Stimulated activated CD4-positive, alpha-beta T cell treated with anti-CD3 and anti-CD28 coated beads, Interleukin-12 subunit alpha, Interleukin-12 subunit beta, amount 100 ng/mL, for 4 hours (primary cell): ENCODE data around the gene SCARF1.

Experiments used
- DNase-seq: peaks from one replicate; pipeline ENCODE4 v3.0.0-alpha.2; 2020

The SCARF1 gene

GRCh38 chr17:1627182-1627981 lies 18.1 kb downstream of the SCARF1 start:
- no peak for DNase-seq

DNA sequence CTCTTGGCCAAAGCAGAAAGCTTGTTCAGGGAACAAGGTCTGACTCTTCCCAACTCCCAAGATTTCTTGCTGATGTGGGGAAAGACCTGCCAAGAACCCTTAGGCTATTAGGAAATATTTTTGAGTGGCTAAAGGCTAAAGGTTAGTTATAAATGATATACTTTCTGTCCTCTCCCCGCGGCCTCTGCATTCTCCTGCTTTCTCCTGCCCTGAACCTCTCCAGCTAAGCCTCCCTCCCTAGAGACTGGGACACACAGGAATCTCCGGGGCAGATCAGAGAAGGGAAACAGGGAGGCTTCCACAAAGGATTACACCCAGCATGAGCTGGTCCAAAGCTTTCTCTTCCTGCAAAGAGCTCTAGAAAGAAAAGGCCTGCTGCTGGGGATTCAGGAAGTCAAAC lies 19.2 kb downstream of the SCARF1 start:
- DNase-seq, result no peak

DNA sequence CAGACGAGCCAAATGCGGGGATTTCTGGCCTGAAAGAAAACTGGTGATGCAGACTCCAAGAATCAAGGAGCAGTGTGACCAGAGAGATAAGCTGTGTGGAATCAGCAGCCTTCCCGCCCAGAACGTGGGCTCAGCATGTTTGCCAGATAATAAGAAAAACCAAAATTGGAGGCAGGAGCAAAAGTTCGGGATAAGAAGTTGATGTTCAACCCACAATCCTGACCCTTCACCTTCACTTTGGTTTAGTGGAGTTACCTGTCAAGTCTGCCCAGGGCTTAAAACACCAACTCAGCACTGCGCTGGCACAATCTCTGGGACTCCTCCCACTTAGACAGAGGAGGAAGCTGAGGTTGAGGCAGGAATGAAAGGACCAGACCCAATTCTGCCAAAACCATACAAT lies 20.0 kb downstream of the SCARF1 start:
- DNase-seq, result no peak

DNA sequence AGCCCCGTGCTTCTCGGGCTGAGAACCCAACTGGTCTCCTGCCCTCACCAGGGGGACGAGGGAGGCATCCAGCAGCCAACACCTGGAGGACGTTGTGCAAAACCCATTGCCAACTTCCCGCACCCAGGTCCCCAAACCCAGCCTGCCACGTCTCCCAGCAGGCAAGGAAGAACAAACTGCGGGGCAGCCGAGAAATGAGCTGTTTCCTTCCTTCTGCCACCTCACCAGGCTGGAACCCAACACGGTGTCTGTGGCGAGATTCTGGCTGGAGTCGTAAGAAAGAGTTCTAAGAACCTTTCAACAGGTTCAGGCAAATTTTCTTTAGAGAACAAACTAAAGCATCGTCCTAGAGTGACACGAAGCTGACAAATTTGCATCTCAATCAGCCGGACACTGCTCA lies 20.5 kb downstream of the SCARF1 start:
- DNase-seq, result no peak

DNA sequence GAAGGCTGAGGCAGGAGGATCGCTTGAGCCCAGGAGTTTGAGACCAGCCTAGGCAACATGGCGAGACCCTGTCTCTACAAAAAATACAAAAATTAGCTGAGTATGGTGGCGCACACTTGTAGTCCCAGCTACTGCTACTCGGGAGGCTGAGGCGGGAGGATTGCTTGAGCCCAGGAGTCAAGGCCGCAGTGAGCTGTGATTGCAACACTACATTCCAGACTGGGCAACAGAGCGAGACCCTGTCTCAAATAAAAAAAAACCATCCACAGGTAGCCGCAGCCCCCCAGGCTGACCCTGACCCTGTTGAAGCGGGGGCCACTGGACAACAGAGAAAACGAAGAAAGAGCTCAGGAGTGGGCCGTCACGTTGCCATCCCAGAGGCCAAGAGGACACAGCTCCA lies 20.9 kb downstream of the SCARF1 start:
- DNase-seq, result no peak

- DNase-seq, result no peak
Observed at GRCh38 chr17:1623057-1623630, 22.4 kb downstream of the SCARF1 start.

DNA sequence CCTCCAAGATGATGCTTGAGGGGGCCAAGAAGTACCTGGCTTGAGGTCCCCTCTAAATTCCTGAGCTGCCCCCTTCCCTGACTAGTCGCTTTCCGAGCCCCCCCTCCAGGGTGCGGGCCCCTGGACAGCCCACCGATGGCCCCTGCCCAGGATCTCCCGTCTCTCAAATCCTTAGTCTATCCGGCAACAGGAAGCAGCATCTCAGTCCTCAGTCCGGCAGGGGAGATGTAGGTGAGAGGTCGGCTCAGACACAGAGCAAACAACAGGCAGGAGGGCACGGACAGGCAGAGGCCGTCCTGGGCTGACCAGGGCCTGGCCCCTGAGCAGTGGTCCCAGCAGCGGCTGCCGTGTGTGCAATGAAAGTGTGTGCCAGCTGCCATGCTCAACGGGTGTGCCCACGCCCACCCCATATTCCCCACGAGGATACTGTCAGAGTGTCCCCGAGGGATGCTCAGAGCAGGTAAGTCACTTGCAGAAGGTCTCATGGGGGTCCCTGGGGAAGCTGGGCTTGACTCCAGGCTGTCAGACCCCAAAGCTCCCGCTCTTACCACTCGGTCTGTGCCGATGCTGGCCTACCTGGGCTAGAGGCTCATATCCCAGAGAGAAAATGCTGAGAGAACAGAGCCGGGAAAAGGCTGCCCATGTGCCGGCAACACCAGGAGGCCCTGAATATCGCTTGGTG lies 24.1 kb downstream of the SCARF1 start:
- DNase-seq, result no peak

- DNase-seq, result no peak
Observed at GRCh38 chr17:1620486-1620885, 25.0 kb downstream of the SCARF1 start.

- no peak for DNase-seq
Observed at GRCh38 chr17:1617620-1618174, 27.8 kb downstream of the SCARF1 start.

DNA sequence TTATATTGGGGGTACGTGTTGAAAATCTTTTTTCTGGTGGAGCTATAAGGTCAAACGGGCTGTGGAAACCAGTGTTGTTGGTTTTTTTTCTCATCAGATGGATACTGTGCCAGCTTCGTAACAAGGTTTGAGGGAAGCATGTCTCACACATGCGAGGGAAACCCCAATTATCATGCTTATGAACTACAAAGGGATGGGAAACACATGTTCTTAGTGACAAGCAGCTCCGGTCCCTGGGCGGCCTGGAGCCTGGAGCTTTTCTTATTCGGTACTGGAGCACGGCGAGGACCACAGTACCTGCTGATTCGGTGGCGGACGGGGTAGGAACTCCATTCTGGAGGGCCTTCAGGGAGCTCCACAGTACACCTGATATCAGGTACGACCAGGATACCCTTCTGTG lies 29.4 kb downstream of the SCARF1 start:
- DNase-seq, result no peak

DNA sequence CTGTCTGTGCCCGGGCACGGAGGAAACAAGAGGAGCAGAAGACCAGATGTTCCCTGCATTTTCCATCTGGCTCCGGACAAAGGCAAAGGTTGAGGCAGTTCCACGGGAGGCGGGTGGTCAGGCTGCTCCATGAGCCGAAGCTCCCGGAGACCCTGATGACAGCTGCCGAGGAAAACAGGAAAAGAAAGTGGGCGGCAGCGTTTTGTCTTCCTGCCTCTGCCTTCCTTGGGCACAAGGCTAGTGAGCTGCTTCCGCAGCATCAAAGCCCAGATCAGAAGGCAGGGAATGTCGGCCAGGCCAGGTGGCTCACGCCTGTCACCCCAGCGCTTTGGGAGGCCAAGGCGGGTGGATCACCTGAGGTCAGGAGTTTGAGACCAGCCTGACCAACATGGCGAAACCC lies 33.1 kb downstream of the SCARF1 start:
- DNase-seq, result no peak

DNA sequence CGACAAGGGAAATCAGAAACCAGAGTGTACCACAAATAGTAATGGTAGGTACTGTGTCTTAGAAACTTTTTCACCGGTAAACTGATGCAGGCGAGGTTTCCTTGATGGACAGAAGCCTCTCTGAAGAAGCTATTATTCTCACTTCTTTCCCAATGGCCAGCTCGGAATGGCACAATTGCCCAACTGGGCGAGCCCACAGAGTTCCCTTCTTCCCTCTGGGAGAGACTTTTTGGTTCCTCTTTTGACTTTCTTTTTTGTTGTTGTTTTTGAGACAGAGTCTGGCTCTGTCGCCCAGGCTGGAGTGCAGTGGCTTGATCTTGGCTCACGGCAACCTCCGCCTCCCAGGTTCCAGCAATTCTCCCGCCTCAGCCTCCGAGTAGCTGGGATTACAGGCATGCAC lies 33.8 kb downstream of the SCARF1 start:
- DNase-seq, result no peak

GRCh38 chr17:1608676-1609075 lies 36.9 kb downstream of the SCARF1 start:
- DNase-seq, result no peak

GRCh38 chr17:1607971-1608320 lies 37.6 kb downstream of the SCARF1 start:
- no peak for DNase-seq

DNA sequence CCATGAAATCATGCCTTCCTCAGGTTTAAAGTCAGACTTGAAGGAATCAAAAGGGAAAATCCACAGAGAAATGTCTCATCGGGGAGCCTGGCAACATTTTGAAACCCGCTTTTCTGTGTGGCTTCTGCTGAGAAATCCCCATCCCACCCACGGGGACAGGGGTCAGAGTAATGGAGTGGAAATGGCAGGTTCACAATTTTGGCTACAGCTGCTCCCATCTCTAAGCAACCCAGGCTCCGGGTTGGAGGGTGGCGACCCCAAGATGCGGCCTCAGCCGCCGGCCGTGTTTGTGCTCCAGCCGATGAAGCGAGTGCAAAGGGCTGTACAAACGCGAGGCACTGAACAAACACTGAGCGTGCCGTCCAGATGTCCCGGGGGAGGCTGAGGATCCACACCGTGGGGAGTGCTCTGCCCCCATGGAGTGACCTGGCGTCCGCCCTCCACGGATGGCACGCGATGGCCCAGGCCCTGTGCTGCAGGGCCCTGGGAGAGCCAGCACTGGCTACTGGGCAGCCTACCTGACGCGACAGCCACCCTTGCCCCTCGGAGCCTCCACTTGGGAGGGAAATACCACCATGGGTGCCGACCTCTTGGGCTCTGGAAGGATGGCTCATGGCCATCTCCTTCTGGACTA lies 39.1 kb downstream of the SCARF1 start:
- no peak for DNase-seq

DNA sequence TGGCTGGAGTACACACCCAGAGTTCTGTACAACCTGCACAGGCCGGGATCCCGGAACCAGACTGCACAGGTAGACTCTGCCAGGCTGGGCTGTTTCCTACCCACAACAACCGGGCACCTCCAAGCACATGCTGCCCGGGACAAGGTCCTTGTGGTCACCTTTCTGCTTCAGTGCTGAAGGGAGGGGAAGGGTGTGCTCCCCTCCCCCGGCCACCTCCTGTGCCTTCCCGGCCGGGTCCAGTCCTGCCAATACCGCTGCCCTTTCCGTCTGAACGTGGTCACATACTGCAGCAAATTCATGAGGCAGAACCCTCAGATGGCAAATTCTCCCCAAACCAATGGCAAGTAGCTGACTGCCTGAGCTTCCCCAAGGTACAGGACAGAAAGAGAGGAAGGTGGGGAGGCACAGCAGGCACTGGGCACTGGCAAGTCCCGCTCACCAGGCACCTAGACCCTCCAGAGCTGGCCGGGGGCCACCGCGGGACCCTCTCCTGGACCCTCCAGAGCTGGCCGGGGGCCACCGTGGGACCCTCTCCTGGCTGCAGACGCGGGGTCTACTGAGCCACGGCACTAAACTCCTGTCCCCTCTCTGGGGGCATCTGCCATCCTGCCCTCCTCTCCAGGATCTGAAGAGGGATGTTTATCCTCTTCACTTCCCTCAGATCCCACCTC lies 39.7 kb downstream of the SCARF1 start:
- no peak for DNase-seq

GRCh38 chr17:1604831-1605528 lies 40.6 kb downstream of the SCARF1 start:
- DNase-seq, result no peak

DNA sequence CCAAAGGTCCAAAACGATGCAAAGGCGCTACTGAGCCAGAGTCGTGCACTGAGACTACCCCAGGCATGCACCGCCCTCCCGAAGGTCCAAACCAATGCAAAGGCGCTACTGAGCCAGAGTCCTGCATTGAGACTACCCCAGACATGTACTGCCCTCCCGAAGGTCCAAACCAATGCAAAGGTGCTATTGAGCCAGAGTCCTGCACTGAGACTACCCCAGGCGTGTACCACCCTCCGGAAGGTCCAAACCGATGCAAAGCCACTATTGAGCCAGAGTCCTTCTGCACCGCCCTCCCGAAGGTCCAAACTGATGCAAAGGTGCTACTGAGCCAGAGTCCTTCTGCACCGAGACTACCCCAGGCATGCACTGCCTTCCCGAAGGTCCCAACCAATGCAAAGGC lies 44.0 kb downstream of the SCARF1 start:
- DNase-seq, result no peak

DNA sequence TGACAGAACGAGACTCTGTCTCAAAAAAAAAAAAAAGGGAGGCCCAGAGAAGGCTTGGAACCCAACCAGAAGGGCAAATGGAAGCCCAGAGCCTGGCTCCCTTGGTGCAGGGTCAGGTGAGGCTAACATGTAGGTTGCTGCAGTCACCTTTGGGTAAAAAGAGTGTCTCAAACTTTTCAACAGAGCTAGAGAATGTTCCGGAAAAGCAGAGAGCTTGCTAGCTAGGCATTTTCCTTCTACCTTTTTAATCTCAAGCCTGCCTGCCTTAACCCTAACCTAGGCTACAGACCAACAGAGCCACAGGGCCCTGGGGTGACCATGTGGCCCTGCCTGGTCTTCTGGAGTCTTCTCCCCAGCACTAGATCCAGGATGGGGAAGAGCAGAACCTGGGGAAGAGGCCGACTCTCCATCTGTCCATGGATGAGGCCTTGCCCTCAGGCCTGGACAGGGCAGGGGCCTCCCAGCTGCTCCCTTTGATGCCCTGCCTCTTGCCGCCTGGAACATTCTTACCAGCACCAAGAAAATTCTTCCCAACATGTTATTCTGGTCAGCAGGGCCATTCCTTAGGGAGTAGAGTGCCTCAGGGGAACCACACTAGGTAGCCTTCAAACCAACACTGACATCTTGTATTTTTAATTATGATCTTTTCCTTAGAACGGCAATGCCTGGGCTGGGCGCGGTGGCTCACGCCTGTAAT lies 47.0 kb downstream of the SCARF1 start:
- no peak for DNase-seq

- no peak for DNase-seq
Observed at GRCh38 chr17:1597861-1598342, 47.6 kb downstream of the SCARF1 start.

- no peak for DNase-seq
Observed at GRCh38 chr17:1593630-1593931, 52.0 kb downstream of the SCARF1 start.
